Heart right ventricle (tissue), 16 donors: Measurements from ENCODE around the gene OTUB1. TPM values are rescaled to one million over a fixed set of nuclear protein-coding genes. Genes with fewer than 3 reads are reported as not detected.

Source experiments
- ATAC-seq, 8 donors: fragments of 200-7000 bp; cut with Tn5 transposase; one replicate each; pipeline ENCODE4 v1.9.1; 2020; ENCODE audit warnings: mild to moderate bottlenecking in 8 of 8, moderate library complexity in 8 of 8, moderate number of reproducible peaks in 1 of 8
- DNase-seq, 2 donors: peaks; one replicate each; pipeline ENCODE4 v3.0.0-alpha.2; 2020
- H3K27ac ChIP-seq, 10 donors: fragments of 200-600 bp; sonication (generic) in 2 of 10; one replicate each; pipeline versions ENCODE4 v1.5.0 to v1.8.0; 2020 to 2022; ENCODE audit warnings: mild to moderate bottlenecking in 3 of 10
- H3K27me3 ChIP-seq, 7 donors: fragments of 200-600 bp; one replicate each; pipeline ENCODE4 v1.8.0; 2021 to 2022; ENCODE audit warnings: mild to moderate bottlenecking in 2 of 7
- H3K36me3 ChIP-seq, 9 donors: fragments of 200-600 bp; sonication (generic) in 1 of 9; one replicate each; pipeline versions ENCODE4 v1.5.0 to v1.8.0; 2020 to 2022; ENCODE audit warnings: mild to moderate bottlenecking in 2 of 9
- H3K4me1 ChIP-seq, 9 donors: fragments of 200-600 bp; sonication (generic) in 1 of 9; one replicate each; pipeline versions ENCODE4 v1.5.0 to v1.8.0; 2020 to 2022; ENCODE audit warnings: mild to moderate bottlenecking in 4 of 9
- H3K4me3 ChIP-seq, 10 donors: fragments of 200-600 bp; sonication (generic) in 2 of 10; one replicate each; pipeline versions ENCODE4 v1.5.0 to v1.8.0; 2020 to 2022; ENCODE audit warnings: mild to moderate bottlenecking in 7 of 10, moderate library complexity in 2 of 10
- H3K9me3 ChIP-seq, 11 donors: fragments of 200-600 bp in 10 of 11; sonication (generic) in 2 of 11; one replicate each; pipeline versions ENCODE4 v1.5.0 to v1.8.0; 2013 to 2022; ENCODE audit warnings: mild to moderate bottlenecking in 2 of 11, control low read depth in 1 of 11, moderate library complexity in 1 of 11
- WGBS, 2 donors: extraction: QIAGEN DNeasy Blood & Tissue Kit; methylation state at CpG; one replicate each; pipeline ENCODE4 v1.1.7; 2013; ENCODE audit warnings: inconsistent platforms in 1 of 2; 5-methylcytosine and 5-hydroxymethylcytosine counted together
- intact Hi-C, 10 donors: fragments of 100-400 bp; cut with DNase I; formaldehyde crosslinking; loops; one replicate each; pipeline versions ENCODE4 v1.11.1 to v1.14.2; 2022
- polyA plus RNA-seq, 2 donors: library from polyadenylated mRNA; stranded (reverse); fragments of 200-250 nt; gene quantifications; one replicate each; pipeline ENCODE4 v1.2.3, GENCODE V29; 2013
- total RNA-seq, 10 donors: library from RNA; stranded (reverse); fragmentation: NEBNext Ultra II Directional in 3 of 10; extraction: Animal tissue kit (Norgen Biotek cat#: 25700) in 3 of 10; gene quantifications; one replicate each; pipeline versions ENCODE4 v1.2.1 to v1.2.4, GENCODE V29; 2021 to 2023
- TF ChIP-seq, protein P1 (sequence below), 9 donors: fragments of 200-600 bp; sonication (generic) in 2 of 9; IDR thresholded peaks; one replicate each; pipeline versions ENCODE4 v1.5.0 to v1.8.0; 2021 to 2022; ENCODE audit warnings: antibody characterized with exemption in 9 of 9, mild to moderate bottlenecking in 5 of 9, moderate library complexity in 1 of 9
- donor health status: Arrhythmogenic right ventricular cardiomyopathy.
- donor health status: ischemic (EF 13 %, LVEDD 7.1; RV severe dilation, severe dysfunction).
- donor health status: healthy with polysubstance abuse.
- donor health status: DM: no; HTN: yes; CAD: no.
- donor health status: DM: no; HTN: no; CAD: no.
- donor health status: ischemic (EF 25% LVEDD 6.9; RV normal size, moderate dysfunction).
- donor health status: ischemic (EF 25% LVEDD 5.7; RV mildly dilated, moderate dysfunction).
- donor health status: healthy.
- donor health status: DM: yes; HTN: yes; CAD: no.
- donor health status: Ischemic cardiomyopathy.
- donor health status: ischemic (EF 35%, LVEDD 5.7; RV mildly dilated, moderate dysfunction).
- donor health status: nonischemic (EF 11% LVEDD 7.7; RV severe dilation, severe dysfunction).
- donor health status: DM: yes; HTN: yes; CAD: no.
- donor health status: PGD.
- donor health status: ischemic (EF 29% LVEDD 5.4; RV normal size, mild dysfunction).
- donor health status: nonischemic (EF 23%, LVEDD 6.1; RV moderate dilation, normal function).

Gene OTUB1
- total and polyA plus RNA-seq, 12 donors: 34.9 to 87.0 (median 49.8) TPM

DNA sequence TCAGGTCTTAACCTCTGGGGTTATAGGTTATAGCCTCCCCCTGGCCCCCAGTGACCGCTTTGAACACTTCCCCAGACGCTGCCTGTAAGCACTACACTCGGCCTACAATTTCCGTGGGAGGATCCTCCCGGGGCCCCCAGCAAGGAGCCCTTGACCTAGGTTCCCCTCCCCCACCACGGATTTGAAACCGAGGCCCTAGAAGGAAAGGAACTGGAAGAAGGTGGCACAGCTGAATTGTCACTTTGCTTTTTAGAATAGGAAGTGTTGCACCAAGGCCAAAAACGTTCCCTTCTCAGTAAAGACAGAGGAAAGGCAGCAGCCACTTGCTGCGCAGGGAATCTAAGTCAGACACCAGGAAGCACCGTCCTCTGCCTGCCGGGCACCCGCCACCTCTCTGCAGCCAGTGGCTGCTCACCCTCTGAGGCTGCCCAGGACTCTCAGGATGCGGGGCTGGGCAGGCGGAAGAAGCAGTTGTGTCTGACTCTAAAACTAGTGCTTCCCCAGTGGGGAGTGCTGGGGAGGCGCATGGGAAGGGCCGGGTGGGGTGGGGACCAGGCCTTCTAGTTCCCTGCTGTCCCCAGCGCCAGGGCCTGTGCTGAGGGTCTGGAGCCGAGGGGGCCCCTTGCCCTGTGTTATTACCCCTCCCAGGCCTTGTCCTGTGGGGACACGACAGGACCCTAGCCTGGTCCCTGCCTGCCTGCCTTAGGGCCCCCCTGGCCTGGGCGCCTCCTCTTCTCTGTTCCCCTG lies 41.6 kb downstream of the OTUB1 start:
- Histone ChIP-seq H3K27me3 (peaks cover 0 to 8% (median 4%) of the 10 kb centered on the region in 7 donors), H3K4me3 (peak overlapping the region in 3 of 10 donors; percentile 10 to 14 (median 14)), H3K9me3 (no peaks in the 10 kb centered on the region), H3K27ac (peak overlapping the region in 1 of 10 donors; percentile 44), H3K36me3 (no peaks in the 10 kb centered on the region), H3K4me1 (peaks cover 0 to 26% (median 15%) of the 10 kb centered on the region in 9 donors)
- 51 to 60% methylated on average over 20 of the region's 20 CpGs for WGBS, 2 donors
- TF ChIP-seq, protein P1, sequence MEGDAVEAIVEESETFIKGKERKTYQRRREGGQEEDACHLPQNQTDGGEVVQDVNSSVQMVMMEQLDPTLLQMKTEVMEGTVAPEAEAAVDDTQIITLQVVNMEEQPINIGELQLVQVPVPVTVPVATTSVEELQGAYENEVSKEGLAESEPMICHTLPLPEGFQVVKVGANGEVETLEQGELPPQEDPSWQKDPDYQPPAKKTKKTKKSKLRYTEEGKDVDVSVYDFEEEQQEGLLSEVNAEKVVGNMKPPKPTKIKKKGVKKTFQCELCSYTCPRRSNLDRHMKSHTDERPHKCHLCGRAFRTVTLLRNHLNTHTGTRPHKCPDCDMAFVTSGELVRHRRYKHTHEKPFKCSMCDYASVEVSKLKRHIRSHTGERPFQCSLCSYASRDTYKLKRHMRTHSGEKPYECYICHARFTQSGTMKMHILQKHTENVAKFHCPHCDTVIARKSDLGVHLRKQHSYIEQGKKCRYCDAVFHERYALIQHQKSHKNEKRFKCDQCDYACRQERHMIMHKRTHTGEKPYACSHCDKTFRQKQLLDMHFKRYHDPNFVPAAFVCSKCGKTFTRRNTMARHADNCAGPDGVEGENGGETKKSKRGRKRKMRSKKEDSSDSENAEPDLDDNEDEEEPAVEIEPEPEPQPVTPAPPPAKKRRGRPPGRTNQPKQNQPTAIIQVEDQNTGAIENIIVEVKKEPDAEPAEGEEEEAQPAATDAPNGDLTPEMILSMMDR (IDR thresholded peaks at IDR 0.05): no peak
- peak in 1 of 8 donors; percentile 16 for ATAC-seq
- intact Hi-C loops: no loop called here
- DNase-seq: no peak

DNA sequence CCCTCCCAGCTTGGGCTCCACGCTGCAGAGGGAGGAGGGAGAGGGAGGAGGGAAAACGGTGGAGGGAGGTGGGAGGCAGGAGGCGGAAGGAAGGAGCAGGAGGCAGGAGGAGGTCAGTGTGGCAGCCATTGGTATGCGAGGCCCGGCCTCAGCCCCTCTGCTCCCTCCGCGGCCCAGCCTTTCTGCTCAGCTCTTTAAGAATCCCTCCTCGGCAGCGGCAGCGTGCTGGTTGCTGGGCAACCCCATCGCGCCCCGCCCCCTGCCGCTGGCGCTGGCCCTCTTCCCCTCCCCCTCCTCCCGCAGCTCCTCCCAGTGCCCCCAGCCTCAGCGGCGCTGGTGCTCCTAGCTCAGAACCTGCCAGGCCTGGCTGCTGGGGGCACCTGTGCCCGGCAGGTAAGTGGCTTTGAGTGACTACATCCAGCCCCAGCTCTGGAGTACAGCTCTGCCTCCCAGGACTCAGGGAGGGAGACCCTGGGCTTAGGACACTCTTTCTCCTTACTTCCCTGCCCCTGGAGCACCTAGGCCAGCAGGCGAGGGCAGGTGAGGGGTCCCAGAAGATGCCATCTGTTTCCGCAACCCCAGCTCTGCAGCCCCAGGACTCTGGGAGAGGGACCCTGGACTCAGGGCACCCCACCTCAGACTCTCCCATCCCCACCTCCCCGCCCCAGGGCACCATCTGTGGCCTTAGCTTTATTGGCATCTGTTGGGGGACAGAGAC lies 42.3 kb downstream of the OTUB1 start:
- H3K27me3 ChIP-seq: peaks cover 0 to 10% (median 5%) of the 10 kb centered on the region in 7 donors
- H3K4me1 ChIP-seq: peaks cover 0 to 22% (median 9%) of the 10 kb centered on the region in 9 donors
- H3K9me3 ChIP-seq: no peaks in the 10 kb centered on the region
- H3K36me3 ChIP-seq: no peaks in the 10 kb centered on the region
- peak overlapping the region in 3 of 10 donors; percentile 10 to 14 (median 14) for H3K4me3 ChIP-seq
- 34 to 42% methylated on average over 12 to 22 of the region's 22 CpGs for WGBS, 2 donors
- intact Hi-C loops: no loop called here
- ATAC-seq (peak in 1 of 8 donors; percentile 17), DNase-seq (no peak)
- TF ChIP-seq, protein P1 (IDR thresholded peaks at IDR 0.05): no peak
- H3K27ac ChIP-seq: peak overlapping the region in 1 of 10 donors; percentile 44

GRCh38 chr11:64029773-64030172 lies 43.5 kb downstream of the OTUB1 start:
- 75 to 80% methylated on average over 8 of the region's 8 CpGs for WGBS, 2 donors
- Histone ChIP-seq H3K27me3 (peaks cover 0 to 22% (median 9%) of the 10 kb centered on the region in 7 donors), H3K4me3 (no peak overlapping the region), H3K4me1 (peaks cover 0 to 16% (median 7%) of the 10 kb centered on the region in 9 donors), H3K36me3 (no peaks in the 10 kb centered on the region), H3K27ac (no peak overlapping the region), H3K9me3 (no peaks in the 10 kb centered on the region)
- intact Hi-C loops: no loop called here
- DNase-seq (no peak), ATAC-seq (no peak)
- TF ChIP-seq, protein P1 (IDR thresholded peaks at IDR 0.05): no peak

DNA sequence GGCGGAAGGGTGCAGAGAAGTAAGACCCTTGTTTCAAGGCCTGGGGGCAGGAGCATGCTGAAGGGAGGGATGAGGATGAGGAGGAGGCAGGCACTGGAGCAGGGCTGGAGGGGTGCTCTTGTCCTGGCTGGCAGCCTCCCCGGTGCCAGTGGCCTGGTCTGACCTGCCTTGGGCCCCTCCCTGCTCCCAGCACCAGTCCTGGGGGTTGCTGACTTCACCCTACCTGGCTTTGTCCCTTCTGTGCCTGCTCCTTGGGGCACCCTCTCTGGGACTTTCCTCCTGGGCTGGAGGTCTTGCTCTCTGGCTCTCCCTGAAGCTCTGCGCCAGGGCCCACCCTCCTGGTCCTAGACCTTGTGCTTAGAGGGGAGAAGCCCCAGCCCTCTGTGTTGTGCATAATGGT lies 44.8 kb downstream of the OTUB1 start:
- TF ChIP-seq, protein P1 (IDR thresholded peaks at IDR 0.05): no peak
- H3K9me3 ChIP-seq: no peaks in the 10 kb centered on the region
- no peaks in the 10 kb centered on the region for H3K36me3 ChIP-seq
- no peak overlapping the region for H3K27ac ChIP-seq
- peaks cover under 1 to 23% (median 12%) of the 10 kb centered on the region in 9 donors for H3K4me1 ChIP-seq
- no peak overlapping the region for H3K4me3 ChIP-seq
- WGBS, 2 donors: 88 to 91% methylated on average over 3 of the region's 3 CpGs
- DNase-seq: no peak
- intact Hi-C loops: no loop called here
- no peak for ATAC-seq
- H3K27me3 ChIP-seq: peaks cover 0 to 31% (median 16%) of the 10 kb centered on the region in 7 donors
